Upper lobe of right lung (tissue), 1 donor: ENCODE measurements around the gene VAMP5. TPM values are rescaled to one million over a fixed set of nuclear protein-coding genes. Genes with fewer than 3 reads are reported as not detected.
A peak's percentile ranks its signal among the peaks of the same experiment; 100 is the strongest.
"Not testable (repeated sequence)": the region's sequence is repeated elsewhere in the genome, so short reads cannot be mapped to it uniquely, and the experiment has no call there.

Source experiments
- ATAC-seq: fragments of 200-7000 bp; cut with Tn5 transposase; one replicate; pipeline ENCODE4 v1.9.1; 2020; ENCODE audit warnings: mild to moderate bottlenecking, moderate library complexity
- DNase-seq: peaks from one replicate; pipeline ENCODE4 v3.0.0-alpha.2; 2020
- H3K27ac ChIP-seq: fragments of 200-600 bp; one replicate; pipeline ENCODE4 v1.8.0; 2022
- H3K27me3 ChIP-seq: fragments of 200-600 bp; one replicate; pipeline ENCODE4 v1.8.0; 2022; ENCODE audit warnings: mild to moderate bottlenecking
- H3K36me3 ChIP-seq: fragments of 200-600 bp; one replicate; pipeline ENCODE4 v1.8.0; 2022
- H3K4me1 ChIP-seq: fragments of 200-600 bp; one replicate; pipeline ENCODE4 v1.8.0; 2022
- H3K4me3 ChIP-seq: fragments of 200-600 bp; one replicate; pipeline ENCODE4 v1.8.0; 2022; ENCODE audit warnings: mild to moderate bottlenecking
- H3K9me3 ChIP-seq: fragments of 200-600 bp; one replicate; pipeline ENCODE4 v1.8.0; 2022
- CTCF ChIP-seq: fragments of 200-600 bp; IDR thresholded peaks from one replicate; pipeline ENCODE4 v1.8.0; 2022; ENCODE audit warnings: antibody characterized with exemption
- intact Hi-C: fragments of 100-400 bp; cut with DNase I; formaldehyde crosslinking; loops from one replicate; pipeline ENCODE4 v1.11.0; 2022
- total RNA-seq: library from RNA; stranded (reverse); fragmentation: NEBNext Ultra II Directional; extraction: Animal tissue kit (Norgen Biotek cat#: 25700); gene quantifications from one replicate; pipeline ENCODE4 v1.2.1, GENCODE V29; 2021
- donor health status: DM: no; HTN: yes; CAD: no; lungs with severe emphysema.

VAMP5 gene
- total RNA-seq, 1 donor from 2014 or later, result 84.8 TPM

- ATAC-seq, result no peak
- Histone ChIP-seq H3K27me3 (no peaks in the 10 kb centered on the region), H3K36me3 (no peaks in the 10 kb centered on the region), H3K4me1 (peaks cover 79% of the 10 kb centered on the region), H3K4me3 (peak overlapping the region; percentile 2), H3K27ac (peak overlapping the region; percentile 85), H3K9me3 (no peaks in the 10 kb centered on the region)
- no peak for DNase-seq
- TF ChIP-seq CTCF, result no peak
- intact Hi-C loops, result no loop called here
Observed at GRCh38 chr2:85590950-85591349, 6.7 kb downstream of the VAMP5 start.

GRCh38 chr2:85591563-85591962, 7.3 kb downstream of the VAMP5 start:
- intact Hi-C loops, result no loop called here
- H3K4me3 ChIP-seq, result no peak overlapping the region
- H3K9me3 ChIP-seq, result no peaks in the 10 kb centered on the region
- H3K27ac ChIP-seq, result peak overlapping the region; percentile 85
- peaks cover 77% of the 10 kb centered on the region for H3K4me1 ChIP-seq
- no peaks in the 10 kb centered on the region for H3K27me3 ChIP-seq
- DNase-seq (no peak), ATAC-seq (no peak)
- H3K36me3 ChIP-seq, result no peaks in the 10 kb centered on the region
- TF ChIP-seq CTCF, result no peak

- DNase-seq, intact Hi-C loops, H3K27me3 ChIP-seq, H3K36me3 ChIP-seq, H3K4me3 ChIP-seq, H3K9me3 ChIP-seq, ATAC-seq: not testable (repeated sequence)
- Histone ChIP-seq H3K27ac (peak overlapping the region; percentile 85), H3K4me1 (peaks cover 75% of the 10 kb centered on the region)
Observed at GRCh38 chr2:85592299-85592698, 8.1 kb downstream of the VAMP5 start.

GRCh38 chr2:85593023-85593422, 8.8 kb downstream of the VAMP5 start:
- Histone ChIP-seq H3K4me1 (peaks cover 67% of the 10 kb centered on the region), H3K36me3 (peaks cover 9% of the 10 kb centered on the region), H3K9me3 (no peaks in the 10 kb centered on the region), H3K27me3 (no peaks in the 10 kb centered on the region), H3K27ac (no peak overlapping the region), H3K4me3 (no peak overlapping the region)
- intact Hi-C loops, result no loop called here
- no peak for TF ChIP-seq CTCF
- ATAC-seq (no peak), DNase-seq (no peak)

GRCh38 chr2:85594715-85595300, 10.6 kb downstream of the VAMP5 start:
- intact Hi-C loops, result no loop called here
- Histone ChIP-seq H3K4me1 (peaks cover 50% of the 10 kb centered on the region), H3K9me3 (no peaks in the 10 kb centered on the region), H3K27ac (peak overlapping the region; percentile 93), H3K36me3 (peaks cover 27% of the 10 kb centered on the region), H3K4me3 (peak overlapping the region; percentile 74), H3K27me3 (no peaks in the 10 kb centered on the region)
- TF ChIP-seq CTCF, result no peak
- ATAC-seq, result no peak
- DNase-seq, result no peak

GRCh38 chr2:85595301-85596025, 11.2 kb downstream of the VAMP5 start, which contains the start of gene RNF181:
RNF181 (plus strand) TSS chr2:85595745; CDS start chr2:85595764, 19 bp downstream.
- no peak for TF ChIP-seq CTCF
- intact Hi-C loops, result no loop called here
- H3K36me3 ChIP-seq, result peaks cover 31% of the 10 kb centered on the region
- ATAC-seq (peak; percentile 96), DNase-seq (peak; percentile 94)
- no peaks in the 10 kb centered on the region for H3K27me3 ChIP-seq
- H3K4me3 ChIP-seq, result peak within 1 kb of the TSS; percentile 74
- peak within 1 kb of the TSS; percentile 93 for H3K27ac ChIP-seq
- peaks cover 43% of the 10 kb centered on the region for H3K4me1 ChIP-seq
- H3K9me3 ChIP-seq, result no peaks in the 10 kb centered on the region
